K562 (cell line): ENCODE results near the gene BCORL1. TPM values are rescaled to one million over a fixed set of nuclear protein-coding genes. Genes with fewer than 3 reads are reported as not detected.

Source experiments
- ARID1B ChIP-seq: fragments of 450-650 bp; IDR thresholded peaks from 2 replicates; pipeline ENCODE4 v1.6.1; 2016; ENCODE audit warnings: antibody characterized with exemption, mild to moderate bottlenecking, inconsistent platforms
- CHAMP1 ChIP-seq: fragments of 450-650 bp; IDR thresholded peaks from 2 replicates; pipeline ENCODE4 v1.6.1; 2016; ENCODE audit warnings: mild to moderate bottlenecking
- CREB1 ChIP-seq, 2 experiments: sonication (generic) in 1 of 2; formaldehyde crosslinking in 1 of 2; IDR thresholded peaks; 2 replicates each; pipeline versions ENCODE4 v1.6.1 to v1.8.0; 2012 to 2022; ENCODE audit warnings: inconsistent platforms in 1 of 2, mild to moderate bottlenecking in 1 of 2, missing genetic modification reagents in 1 of 2, moderate library complexity in 1 of 2
- GATAD2A ChIP-seq: fragments of 450-650 bp; IDR thresholded peaks from 2 replicates; pipeline ENCODE4 v1.6.1; 2017
- GTF2B ChIP-seq: IDR thresholded peaks from 2 replicates; pipeline ENCODE4 v1.6.1; 2011; ENCODE audit not compliant: insufficient read length; ENCODE audit errors: extremely low read depth
- HOMEZ ChIP-seq: fragments of 250-450 bp; sonication (Bioruptor Pico); IDR thresholded peaks from 2 replicates; pipeline ENCODE4 v1.4.0; 2020; ENCODE audit warnings: mild to moderate bottlenecking, moderate library complexity
- KDM4B ChIP-seq, 2 experiments: fragments of 450-650 bp in 1 of 2; sonication (generic) in 1 of 2; IDR thresholded peaks; 2 replicates each; pipeline ENCODE4 v1.6.1; 2016 to 2017; ENCODE audit warnings: borderline replicate concordance in 2 of 2, antibody characterized with exemption in 1 of 2, low read depth in 1 of 2, mild to moderate bottlenecking in 1 of 2
- KLF13 ChIP-seq: fragments of 450-650 bp; IDR thresholded peaks from 2 replicates; pipeline ENCODE4 v1.6.1; 2016; ENCODE audit warnings: missing genetic modification characterization, low read depth, mild to moderate bottlenecking, missing compliant biosample characterization, moderate library complexity, borderline replicate concordance
- MYBL2 ChIP-seq, 2 experiments: fragments of 450-650 bp in 1 of 2; sonication (generic) in 1 of 2; formaldehyde crosslinking in 1 of 2; IDR thresholded peaks; 2 replicates each; pipeline versions ENCODE4 v1.6.1 to v1.8.1; 2017 to 2022; ENCODE audit warnings: borderline replicate concordance in 1 of 2, inconsistent platforms in 1 of 2, low read depth in 1 of 2, mild to moderate bottlenecking in 1 of 2, missing genetic modification reagents in 1 of 2, moderate library complexity in 1 of 2
- PHF21A ChIP-seq: fragments of 450-650 bp; IDR thresholded peaks from 2 replicates; pipeline ENCODE4 v1.6.1; 2017; ENCODE audit warnings: low read depth, borderline replicate concordance
- RNF2 ChIP-seq: sonication (generic); IDR thresholded peaks from 2 replicates; pipeline ENCODE4 v1.6.1; 2016
- SMAD3 ChIP-seq: fragments of 450-650 bp; formaldehyde crosslinking; conservative IDR thresholded peaks from 2 replicates; pipeline ENCODE4 v1.4.0; 2020; ENCODE audit warnings: mild to moderate bottlenecking
- TAF1 ChIP-seq: IDR thresholded peaks from 2 replicates; pipeline ENCODE4 v1.6.1; 2011; ENCODE audit warnings: mild to moderate bottlenecking, low read length, moderate library complexity; ENCODE audit not compliant: insufficient read depth, control insufficient read depth, severe bottlenecking; ENCODE audit errors: extremely low read depth
- USF2 ChIP-seq: sonication (generic); formaldehyde crosslinking; IDR thresholded peaks from 2 replicates; pipeline ENCODE4 v1.5.0; 2020; ENCODE audit warnings: missing genetic modification reagents
- ZC3H11A ChIP-seq: IDR thresholded peaks from 2 replicates; pipeline ENCODE4 v1.6.1; 2012; ENCODE audit warnings: low read depth, low read length, improper control_type of control experiment
- ZNF347 ChIP-seq: fragments of 450-650 bp; formaldehyde crosslinking; IDR thresholded peaks from 2 replicates; pipeline ENCODE4 v1.4.0; 2020; ENCODE audit warnings: low read depth, mild to moderate bottlenecking, moderate library complexity
- ZNF764 ChIP-seq: fragments of 250-450 bp; sonication (Bioruptor Pico); IDR thresholded peaks from 2 replicates; pipeline ENCODE4 v1.4.0; 2020; ENCODE audit warnings: low read depth, mild to moderate bottlenecking, moderate library complexity
- polyA plus RNA-seq, 8 experiments: library from polyadenylated mRNA; depleted of rRNA in 4 of 8; stranded (reverse) in 5 of 8; unstranded in 3 of 8; fragments of >200 nt; fragmentation: Nextera tagmentation in 2 of 8; fragmentation: Illumina TruSeq in 1 of 8; extraction: Ambion mirVana in 2 of 8; extraction: Trizol in 1 of 8; gene quantifications; 2 replicates each; pipeline versions ENCODE4 v1.2.1 to v1.2.3, GENCODE V29; 2011 to 2014; ENCODE audit warnings: inconsistent platforms in 1 of 8, missing spikeins in 1 of 8
- total RNA-seq, 7 experiments: library from RNA; depleted of rRNA in 6 of 7; stranded (reverse); fragments of >200 nt in 6 of 7; fragmentation: Illumina TruSeq in 2 of 7; extraction: Trizol in 2 of 7; gene quantifications; 2 replicates each; pipeline versions ENCODE4 v1.2.1 to v1.2.3, GENCODE V29; 2011 to 2021; ENCODE audit warnings: low replicate concordance in 1 of 7

BCORL1 gene
- total and polyA plus RNA-seq, 9 of the 15 experiments (the other 6 are each of a cell fraction or from before 2014, with no cell fraction given): 0.48 to 29.6 (median 2.1) TPM

GRCh38 chrX:129982300-129983251 lies at the start of gene BCORL1 (continued):
- TF ChIP-seq KDM4B (IDR thresholded peaks at IDR 0.05; ENCODE audit: borderline replicate concordance in 2 of 2, low read depth in 1 of 2) (peak in 1 of 2 experiments; percentile 80; a peak in 2 of 4 replicates), KLF13 (tag) (no peak), PHF21A (0 out of 2 replicates have a peak, but pooled peaks have one; percentile 24), ZNF347 (CRISPR knock-in tag) (no peak), RNF2 (peak; percentile 44; the same call in 1 of the 2 replicates), ZNF764 (CRISPR knock-in tag) (no peak), ZC3H11A (no peak), GATAD2A (no peak; the same call in 1 of the 2 replicates), GTF2B (no peak), SMAD3 (CRISPR knock-in tag) (no peak), HOMEZ (no peak), ARID1B (peak; percentile 16; the same call in 1 of the 2 replicates), USF2 (CRISPR knock-in tag) (no peak), CHAMP1 (no peak), CREB1 (IDR thresholded peaks at IDR 0.05) (peak; percentile 64; the same call in 1 of the 2 replicates), CREB1 (CRISPR knock-in tag; IDR thresholded peaks at IDR 0.05) (peak; percentile 75), MYBL2 (IDR thresholded peaks at IDR 0.05; ENCODE audit: low read depth) (no peak), MYBL2 (CRISPR knock-in tag; IDR thresholded peaks at IDR 0.05; ENCODE audit: borderline replicate concordance) (no peak), TAF1 (peak; percentile 88)
